ENCODE measurements around the gene SYCP1. TPM values are rescaled to one million over a fixed set of nuclear protein-coding genes. Genes with fewer than 3 reads are reported as not detected.
A peak's percentile ranks its signal among the peaks of the same experiment; 100 is the strongest.

SYCP1 gene
- total RNA-seq, 4 donors from 2014 or later = not detected

DNA sequence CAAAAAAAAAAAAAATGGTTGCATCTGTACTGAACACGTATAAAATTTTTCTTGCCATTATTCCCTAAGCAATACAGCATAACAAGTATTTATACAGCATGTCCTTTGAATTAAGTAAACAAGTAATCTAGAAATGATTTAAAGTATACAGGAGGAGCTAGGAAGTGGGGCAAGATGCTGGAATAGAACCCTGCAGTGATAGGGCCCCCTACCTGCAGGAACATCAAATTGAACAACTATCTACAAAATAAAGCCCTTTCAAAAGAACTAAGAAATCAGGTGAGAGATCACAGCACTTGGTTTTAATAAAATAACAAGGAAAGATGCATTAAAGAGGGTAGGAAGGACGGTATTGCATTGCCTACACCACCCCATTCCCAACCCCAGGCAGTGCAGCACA is 185.8 kb downstream of the SYCP1 start:
- Histone ChIP-seq H3K4me1 (no peaks in the 10 kb centered on the region), H3K9me3 (no peaks in the 10 kb centered on the region), H3K36me3 (no peaks in the 10 kb centered on the region), H3K4me3 (no peak overlapping the region), H3K27ac (no peak overlapping the region), H3K27me3 (no peaks in the 10 kb centered on the region)
- no peak for DNase-seq
- no peak for TF ChIP-seq POLR2A (IDR thresholded peaks at IDR 0.05)
- TF ChIP-seq, protein P1, sequence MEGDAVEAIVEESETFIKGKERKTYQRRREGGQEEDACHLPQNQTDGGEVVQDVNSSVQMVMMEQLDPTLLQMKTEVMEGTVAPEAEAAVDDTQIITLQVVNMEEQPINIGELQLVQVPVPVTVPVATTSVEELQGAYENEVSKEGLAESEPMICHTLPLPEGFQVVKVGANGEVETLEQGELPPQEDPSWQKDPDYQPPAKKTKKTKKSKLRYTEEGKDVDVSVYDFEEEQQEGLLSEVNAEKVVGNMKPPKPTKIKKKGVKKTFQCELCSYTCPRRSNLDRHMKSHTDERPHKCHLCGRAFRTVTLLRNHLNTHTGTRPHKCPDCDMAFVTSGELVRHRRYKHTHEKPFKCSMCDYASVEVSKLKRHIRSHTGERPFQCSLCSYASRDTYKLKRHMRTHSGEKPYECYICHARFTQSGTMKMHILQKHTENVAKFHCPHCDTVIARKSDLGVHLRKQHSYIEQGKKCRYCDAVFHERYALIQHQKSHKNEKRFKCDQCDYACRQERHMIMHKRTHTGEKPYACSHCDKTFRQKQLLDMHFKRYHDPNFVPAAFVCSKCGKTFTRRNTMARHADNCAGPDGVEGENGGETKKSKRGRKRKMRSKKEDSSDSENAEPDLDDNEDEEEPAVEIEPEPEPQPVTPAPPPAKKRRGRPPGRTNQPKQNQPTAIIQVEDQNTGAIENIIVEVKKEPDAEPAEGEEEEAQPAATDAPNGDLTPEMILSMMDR (IDR thresholded peaks at IDR 0.05) = no peak

GRCh38 chr1:115041654-115042053 is 187.0 kb downstream of the SYCP1 start:
- H3K4me1 ChIP-seq = no peaks in the 10 kb centered on the region
- no peaks in the 10 kb centered on the region for H3K9me3 ChIP-seq
- TF ChIP-seq, protein P1 (IDR thresholded peaks at IDR 0.05) = peak in 3 of 6 experiments; percentile 29 to 49 (median 41)
- TF ChIP-seq POLR2A (IDR thresholded peaks at IDR 0.05) = no peak
- no peaks in the 10 kb centered on the region for H3K27me3 ChIP-seq
- no peaks in the 10 kb centered on the region for H3K36me3 ChIP-seq
- no peak for DNase-seq
- H3K27ac ChIP-seq = no peak overlapping the region
- no peak overlapping the region for H3K4me3 ChIP-seq

Other genes starting within 250 kb of the SYCP1 start
- gene DENND2C, start 184.8 kb upstream of the SYCP1 start, total RNA-seq = 10 to 100 TPM in 1 of 4 donors, 1 to 10 TPM in 1, under 1 TPM in 2; 0.35 to 17.3 (median 0.82) TPM
- gene AMPD1, start 159.3 kb upstream of the SYCP1 start, total RNA-seq = 1 to 10 TPM in 3 of 4 donors, not detected in 1; 1.2 to 4.4 (median 2.5) TPM
- gene NRAS, start 138.1 kb upstream of the SYCP1 start, total RNA-seq = 10 to 100 TPM; 26.4 to 44.0 (median 29.7) TPM
- gene CSDE1, start 96.9 kb upstream of the SYCP1 start, total RNA-seq = 100 to 1,000 TPM; 292 to 374 (median 333) TPM
- gene SIKE1, start 74.2 kb upstream of the SYCP1 start, total RNA-seq = 10 to 100 TPM; 23.1 to 29.2 (median 25.9) TPM
- not detected for gene TSHB, start 175.0 kb downstream of the SYCP1 start, total RNA-seq
- gene TSPAN2, start 234.6 kb downstream of the SYCP1 start, total RNA-seq = 1 to 10 TPM; 1.8 to 3.3 (median 2.6) TPM